ENCODE results near the gene MATK. TPM values are rescaled to one million over a fixed set of nuclear protein-coding genes. Genes with fewer than 3 reads are reported as not detected.
"Not testable (repeated sequence)": the region's sequence is repeated elsewhere in the genome, so short reads cannot be mapped to it uniquely, and the experiment has no call there.

Gene MATK
- total and polyA plus RNA-seq, 4 donors: 0.78 to 7.0 (median 1.8) TPM

DNA sequence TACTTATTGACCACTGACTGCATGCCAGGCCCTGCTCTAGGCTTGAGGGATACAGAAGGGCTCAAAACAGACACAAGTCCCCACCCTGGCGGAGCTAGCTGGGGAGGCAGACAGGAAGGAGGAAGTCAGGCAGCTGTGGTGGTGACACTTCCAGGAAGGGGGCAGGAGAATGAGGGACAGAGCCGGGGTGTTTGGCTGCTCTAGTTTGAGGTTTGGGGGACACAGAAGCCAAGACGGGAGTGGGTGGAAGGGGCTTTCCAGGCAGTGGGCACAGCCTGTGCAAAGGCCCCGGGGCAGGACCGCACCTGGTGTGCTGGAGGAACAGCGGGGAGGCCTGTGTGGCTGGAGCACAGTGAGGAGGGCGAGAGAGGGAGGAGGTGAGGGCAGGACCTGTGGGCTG lies 19.7 kb downstream of the MATK start:
- WGBS: 79% methylated on average over 7 of the region's 7 CpGs
- Histone ChIP-seq H3K27me3 (ENCODE audit: control insufficient read depth in 4 of 4, insufficient read depth in 4 of 4, low read length in 3 of 4) (no peaks in the 10 kb centered on the region), H3K4me3 (ENCODE audit: low read depth in 1 of 3, low read length in 3 of 3) (no peak overlapping the region), H3K27ac (ENCODE audit: low read depth in 1 of 2, low read length in 2 of 2) (no peak overlapping the region), H3K9me3 (ENCODE audit: control insufficient read depth in 4 of 4, low read length in 3 of 4) (no peaks in the 10 kb centered on the region), H3K9ac (ENCODE audit: low read depth in 1 of 2, low read length in 2 of 2) (no peak overlapping the region), H3K4me1 (ENCODE audit: control insufficient read depth in 4 of 4, insufficient read depth in 4 of 4, low read length in 3 of 4) (peaks cover 2 to 10% (median 4%) of the 10 kb centered on the region in 4 donors), H3K36me3 (ENCODE audit: control insufficient read depth in 4 of 4, insufficient read depth in 3 of 4, low read depth in 1 of 4, low read length in 3 of 4) (peaks cover 3 to 34% (median 7%) of the 10 kb centered on the region in 4 donors)
- no peak for DNase-seq (ENCODE audit: low spot score)
- TF ChIP-seq, protein P1, sequence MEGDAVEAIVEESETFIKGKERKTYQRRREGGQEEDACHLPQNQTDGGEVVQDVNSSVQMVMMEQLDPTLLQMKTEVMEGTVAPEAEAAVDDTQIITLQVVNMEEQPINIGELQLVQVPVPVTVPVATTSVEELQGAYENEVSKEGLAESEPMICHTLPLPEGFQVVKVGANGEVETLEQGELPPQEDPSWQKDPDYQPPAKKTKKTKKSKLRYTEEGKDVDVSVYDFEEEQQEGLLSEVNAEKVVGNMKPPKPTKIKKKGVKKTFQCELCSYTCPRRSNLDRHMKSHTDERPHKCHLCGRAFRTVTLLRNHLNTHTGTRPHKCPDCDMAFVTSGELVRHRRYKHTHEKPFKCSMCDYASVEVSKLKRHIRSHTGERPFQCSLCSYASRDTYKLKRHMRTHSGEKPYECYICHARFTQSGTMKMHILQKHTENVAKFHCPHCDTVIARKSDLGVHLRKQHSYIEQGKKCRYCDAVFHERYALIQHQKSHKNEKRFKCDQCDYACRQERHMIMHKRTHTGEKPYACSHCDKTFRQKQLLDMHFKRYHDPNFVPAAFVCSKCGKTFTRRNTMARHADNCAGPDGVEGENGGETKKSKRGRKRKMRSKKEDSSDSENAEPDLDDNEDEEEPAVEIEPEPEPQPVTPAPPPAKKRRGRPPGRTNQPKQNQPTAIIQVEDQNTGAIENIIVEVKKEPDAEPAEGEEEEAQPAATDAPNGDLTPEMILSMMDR (IDR thresholded peaks at IDR 0.05; ENCODE audit: low read depth, low read length, missing input control): no peak
- TF ChIP-seq EGR1 (IDR thresholded peaks at IDR 0.05; ENCODE audit: low read depth in 2 of 2): no peak
- TF ChIP-seq HNF4G (IDR thresholded peaks at IDR 0.05): no peak
- no peak for TF ChIP-seq ATF3 (IDR thresholded peaks at IDR 0.05)
- no peak for TF ChIP-seq RXRA (IDR thresholded peaks at IDR 0.05)
- no peak for TF ChIP-seq TAF1 (conservative IDR thresholded peaks at IDR 0.05)

GRCh38 chr19:3765757-3766156 lies 20.4 kb downstream of the MATK start:
- not testable (repeated sequence) for H3K9ac ChIP-seq (ENCODE audit: low read depth in 1 of 2, low read length in 2 of 2); H3K4me3 ChIP-seq (ENCODE audit: low read depth in 1 of 3, low read length in 3 of 3); H3K9me3 ChIP-seq (ENCODE audit: control insufficient read depth in 4 of 4, low read length in 3 of 4); H3K27me3 ChIP-seq (ENCODE audit: control insufficient read depth in 4 of 4, insufficient read depth in 4 of 4, low read length in 3 of 4); DNase-seq (ENCODE audit: low spot score); H3K27ac ChIP-seq (ENCODE audit: low read depth in 1 of 2, low read length in 2 of 2)
- H3K36me3 ChIP-seq (ENCODE audit: control insufficient read depth in 4 of 4, insufficient read depth in 3 of 4, low read depth in 1 of 4, low read length in 3 of 4): peaks cover 3 to 34% (median 7%) of the 10 kb centered on the region in 4 donors
- peaks cover 3 to 14% (median 5%) of the 10 kb centered on the region in 4 donors for H3K4me1 ChIP-seq (ENCODE audit: control insufficient read depth in 4 of 4, insufficient read depth in 4 of 4, low read length in 3 of 4)
- 97% methylated on average over 5 of the region's 5 CpGs for WGBS

- 95% methylated on average over 12 of the region's 12 CpGs for WGBS
- Histone ChIP-seq H3K9me3 (ENCODE audit: control insufficient read depth in 4 of 4, low read length in 3 of 4) (no peaks in the 10 kb centered on the region), H3K36me3 (ENCODE audit: control insufficient read depth in 4 of 4, insufficient read depth in 3 of 4, low read depth in 1 of 4, low read length in 3 of 4) (peaks cover 3 to 34% (median 6%) of the 10 kb centered on the region in 4 donors)
Measured at GRCh38 chr19:3765121-3765520, 21.1 kb downstream of the MATK start.

More at GRCh38 chr19:3765121-3765520, 21.1 kb downstream of the MATK start:
- peaks cover 5 to 18% (median 9%) of the 10 kb centered on the region in 4 donors for H3K4me1 ChIP-seq (ENCODE audit: control insufficient read depth in 4 of 4, insufficient read depth in 4 of 4, low read length in 3 of 4)
- no peak for TF ChIP-seq NR2F2 (IDR thresholded peaks at IDR 0.05)
- TF ChIP-seq RXRA (IDR thresholded peaks at IDR 0.05): no peak
- TF ChIP-seq RAD21 (IDR thresholded peaks at IDR 0.05): no peak
- TF ChIP-seq, protein P1 (IDR thresholded peaks at IDR 0.05; ENCODE audit: low read depth, low read length, missing input control): no peak
- TF ChIP-seq JUND (IDR thresholded peaks at IDR 0.05): no peak
- DNase-seq (ENCODE audit: low spot score): no peak
- no peak overlapping the region for H3K4me3 ChIP-seq (ENCODE audit: low read depth in 1 of 3, low read length in 3 of 3)
- H3K27me3 ChIP-seq (ENCODE audit: control insufficient read depth in 4 of 4, insufficient read depth in 4 of 4, low read length in 3 of 4): no peaks in the 10 kb centered on the region
- no peak overlapping the region for H3K27ac ChIP-seq (ENCODE audit: low read depth in 1 of 2, low read length in 2 of 2)
- H3K9ac ChIP-seq (ENCODE audit: low read depth in 1 of 2, low read length in 2 of 2): no peak overlapping the region
